Left cardiac atrium (tissue), 4 donors: ENCODE results near the gene CTNND2. TPM values are rescaled to one million over a fixed set of nuclear protein-coding genes. Genes with fewer than 3 reads are reported as not detected.

Experiments
- ATAC-seq, 2 donors: fragments of 200-7000 bp; cut with Tn5 transposase; one replicate each; pipeline ENCODE4 v1.9.1; 2020; ENCODE audit warnings: mild to moderate bottlenecking in 2 of 2, moderate library complexity in 2 of 2
- DNase-seq: peaks from one replicate; pipeline ENCODE4 v3.0.0-alpha.2; 2020
- intact Hi-C, 2 donors: fragments of 100-400 bp; cut with DNase I; formaldehyde crosslinking; loops; one replicate each; pipeline versions ENCODE4 v1.14.1 to v1.15.1; 2022 to 2023
- long read RNA-seq: library from polyadenylated mRNA; unstranded; transcript quantifications from one replicate; pipeline ENCODE4 v2.0.0, GENCODE V29; 2021
- total RNA-seq, 2 donors: library from RNA; stranded (reverse); fragmentation: NEBNext Ultra II Directional; extraction: Animal tissue kit (Norgen Biotek cat#: 25700); gene quantifications; one replicate each; pipeline ENCODE4 v1.2.1, GENCODE V29; 2021
- donor health status: DM: no; HTN: yes; CAD: no.
- donor health status: DM: no; HTN: yes; CAD: no; lungs with severe emphysema.
- donor health status: DM: yes; HTN: yes; CAD: no.
- donor health status: Dilated cardiomyopathy.

CTNND2 gene
- total RNA-seq = 10 to 100 TPM in 1 of 2 donors, 1 to 10 TPM in 1; 4.8 to 11.6 TPM
- long read RNA-seq, partial matches to known transcripts = 4 of 7 reads
- long read RNA-seq, other reads (novel, unspliced or antisense) = 3 of 7 reads

GRCh38 chr5:11904265-11904906 is at the start of gene CTNND2:
Gene CTNND2 (minus strand): TSS chr5:11904446. CDS start chr5:11903853, 593 bp downstream.
- intact Hi-C loops = no loop called here
- ATAC-seq (peak; percentile 58 to 85), DNase-seq (no peak)

- DNase-seq = no peak
- intact Hi-C loops = no loop called here
- no peak for ATAC-seq
Measured at GRCh38 chr5:11946317-11946716, 42.1 kb upstream of the CTNND2 start.

- no peak for DNase-seq
- intact Hi-C loops = no loop called here
- no peak for ATAC-seq
Measured at GRCh38 chr5:11941566-11941965, 37.3 kb upstream of the CTNND2 start.

GRCh38 chr5:11931638-11932037 is 27.4 kb upstream of the CTNND2 start:
- intact Hi-C loops = no loop called here
- DNase-seq (peak; percentile 18), ATAC-seq (no peak)

GRCh38 chr5:11928909-11929308 is 24.7 kb upstream of the CTNND2 start:
- intact Hi-C loops = no loop called here
- no peak for ATAC-seq
- DNase-seq = no peak

GRCh38 chr5:11925701-11926100 is 21.5 kb upstream of the CTNND2 start:
- ATAC-seq (no peak), DNase-seq (no peak)
- intact Hi-C loops = no loop called here

GRCh38 chr5:11922394-11922793 is 18.1 kb upstream of the CTNND2 start:
- ATAC-seq = no peak
- intact Hi-C loops = no loop called here
- no peak for DNase-seq

GRCh38 chr5:11918463-11919045 is 14.3 kb upstream of the CTNND2 start:
- intact Hi-C loops = no loop called here
- ATAC-seq (no peak), DNase-seq (no peak)

GRCh38 chr5:11909471-11909870 is 5.2 kb upstream of the CTNND2 start:
- DNase-seq = no peak
- ATAC-seq = no peak
- intact Hi-C loops = no loop called here

GRCh38 chr5:11906497-11906896 is 2.3 kb upstream of the CTNND2 start:
- intact Hi-C loops = no loop called here
- DNase-seq = no peak

GRCh38 chr5:11905206-11905605 is 960 bp upstream of the CTNND2 start:
- DNase-seq (no peak), ATAC-seq (no peak)
- intact Hi-C loops = no loop called here

More at GRCh38 chr5:11906497-11906896, 2.3 kb upstream of the CTNND2 start:
- no peak for ATAC-seq

GRCh38 chr5:11903614-11904264 is 507 bp downstream of the CTNND2 start:
- intact Hi-C loops = no loop called here
- ATAC-seq (peak; percentile 50 to 72), DNase-seq (no peak)

GRCh38 chr5:11903121-11903613 is 1.1 kb downstream of the CTNND2 start:
- intact Hi-C loops = no loop called here
- ATAC-seq = peak; percentile 14 to 34
- peak; percentile 21 for DNase-seq

GRCh38 chr5:11902201-11902619 is 2.0 kb downstream of the CTNND2 start:
- DNase-seq = no peak
- no peak for ATAC-seq
- intact Hi-C loops = no loop called here

GRCh38 chr5:11898787-11899186 is 5.5 kb downstream of the CTNND2 start:
- DNase-seq = no peak
- ATAC-seq = no peak
- intact Hi-C loops = no loop called here

- DNase-seq (no peak), ATAC-seq (no peak)
- intact Hi-C loops = no loop called here
Measured at GRCh38 chr5:11897781-11898180, 6.5 kb downstream of the CTNND2 start.

- intact Hi-C loops = no loop called here
- ATAC-seq (no peak), DNase-seq (no peak)
Measured at GRCh38 chr5:11894992-11895391, 9.3 kb downstream of the CTNND2 start.

- ATAC-seq (no peak), DNase-seq (no peak)
- intact Hi-C loops = no loop called here
Measured at GRCh38 chr5:11892832-11893231, 11.4 kb downstream of the CTNND2 start.

GRCh38 chr5:11890777-11891176 is 13.5 kb downstream of the CTNND2 start:
- ATAC-seq = no peak
- intact Hi-C loops = no loop called here

GRCh38 chr5:11888221-11888620 is 16.0 kb downstream of the CTNND2 start:
- ATAC-seq = no peak
- DNase-seq = no peak
- intact Hi-C loops = no loop called here

More at GRCh38 chr5:11890777-11891176, 13.5 kb downstream of the CTNND2 start:
- DNase-seq = no peak
